GM21737 (cell line): ENCODE measurements around the gene HOXB7.

Source experiments
- ATAC-seq: cut with Tn5 transposase; IDR thresholded peaks from one replicate; pipeline ENCODE4 v1.9.1; 2021; ENCODE audit warnings: mild to moderate bottlenecking, moderate library complexity; ENCODE audit not compliant: unreplicated experiment

HOXB7 gene

DNA sequence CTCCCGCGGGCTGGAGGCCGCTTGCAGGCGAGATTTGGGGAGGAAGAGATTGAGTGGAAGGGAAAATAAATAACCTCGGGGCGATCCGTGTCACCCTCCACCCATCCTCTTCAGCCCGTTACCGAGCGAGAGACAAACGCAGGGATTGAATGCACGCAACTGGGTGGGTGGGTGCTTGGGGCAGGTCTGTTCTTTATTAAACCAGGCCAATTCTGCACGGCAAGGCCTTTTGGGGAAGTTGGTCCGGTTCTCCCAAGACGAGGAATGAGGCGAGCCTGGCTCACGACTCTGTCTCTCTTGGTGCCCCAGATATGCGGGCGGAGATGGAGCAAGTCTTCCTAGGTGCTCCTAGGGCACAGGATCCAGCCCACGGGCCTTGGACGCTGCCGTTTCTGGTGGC, 396 bp upstream of the HOXB7 start:
- no peak for ATAC-seq

DNA sequence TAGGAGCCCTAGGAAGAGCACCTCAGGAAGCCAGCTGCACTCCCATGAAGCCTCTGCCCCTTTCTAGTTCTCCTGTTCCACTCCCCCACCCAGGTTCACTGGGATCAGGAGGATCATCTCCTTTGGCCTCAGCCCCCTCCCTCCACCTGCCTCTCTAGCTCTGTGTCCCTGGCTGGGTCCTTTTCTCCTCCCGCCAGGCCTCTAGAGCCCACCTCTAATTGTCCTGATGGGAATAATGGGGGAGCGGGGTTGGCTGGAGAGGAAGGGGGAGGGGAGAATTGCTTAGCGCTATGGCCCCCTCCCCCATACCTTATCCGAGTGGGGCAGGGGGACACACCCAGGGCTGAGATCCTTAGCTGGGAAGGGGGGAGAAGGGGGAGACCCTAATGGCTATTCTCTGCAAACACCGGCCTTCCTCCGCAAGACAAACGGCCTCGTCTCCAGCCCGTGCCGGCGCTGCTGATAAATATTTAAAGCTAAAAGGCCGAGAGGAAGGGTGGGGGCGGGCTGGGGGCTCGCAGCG, 997 bp downstream of the HOXB7 start:
- ATAC-seq, result no peak

DNA sequence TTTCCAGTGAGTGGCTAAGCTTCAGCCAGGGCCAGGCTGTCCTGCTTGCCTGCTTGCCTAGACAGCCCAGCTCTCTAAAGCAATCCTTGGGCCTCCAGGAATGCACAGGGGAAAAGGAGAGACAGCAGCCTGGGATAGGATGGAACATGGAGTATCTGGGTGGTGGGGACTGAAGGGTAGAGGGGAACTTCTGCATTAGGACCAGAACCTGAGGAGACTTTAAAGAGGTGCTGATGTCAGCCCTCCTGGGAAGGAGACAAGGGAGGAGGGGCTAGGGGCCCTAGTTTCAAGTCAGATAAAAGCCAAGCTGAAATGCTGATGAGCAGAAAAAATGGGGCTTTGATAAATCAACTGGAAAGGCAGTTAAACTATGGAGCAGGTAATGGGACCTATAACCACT, 1.8 kb downstream of the HOXB7 start:
- no peak for ATAC-seq

DNA sequence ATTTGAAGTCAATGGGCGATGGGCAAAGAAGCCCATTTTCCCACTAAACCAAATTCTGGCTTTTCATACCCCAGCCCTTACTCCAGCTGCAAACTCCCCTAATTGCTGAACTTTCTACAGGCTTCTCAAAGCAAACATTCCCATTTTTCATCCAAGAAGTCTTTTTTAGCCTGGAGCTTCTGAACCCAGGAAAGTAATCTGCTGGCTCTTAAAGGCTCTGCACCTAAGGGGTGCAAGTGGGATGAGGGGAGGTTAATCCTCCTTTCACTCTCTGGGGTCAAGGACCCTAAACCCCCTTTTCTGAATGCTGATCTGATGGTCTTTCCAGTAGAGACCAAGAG, 2.4 kb downstream of the HOXB7 start:
- ATAC-seq, result no peak

DNA sequence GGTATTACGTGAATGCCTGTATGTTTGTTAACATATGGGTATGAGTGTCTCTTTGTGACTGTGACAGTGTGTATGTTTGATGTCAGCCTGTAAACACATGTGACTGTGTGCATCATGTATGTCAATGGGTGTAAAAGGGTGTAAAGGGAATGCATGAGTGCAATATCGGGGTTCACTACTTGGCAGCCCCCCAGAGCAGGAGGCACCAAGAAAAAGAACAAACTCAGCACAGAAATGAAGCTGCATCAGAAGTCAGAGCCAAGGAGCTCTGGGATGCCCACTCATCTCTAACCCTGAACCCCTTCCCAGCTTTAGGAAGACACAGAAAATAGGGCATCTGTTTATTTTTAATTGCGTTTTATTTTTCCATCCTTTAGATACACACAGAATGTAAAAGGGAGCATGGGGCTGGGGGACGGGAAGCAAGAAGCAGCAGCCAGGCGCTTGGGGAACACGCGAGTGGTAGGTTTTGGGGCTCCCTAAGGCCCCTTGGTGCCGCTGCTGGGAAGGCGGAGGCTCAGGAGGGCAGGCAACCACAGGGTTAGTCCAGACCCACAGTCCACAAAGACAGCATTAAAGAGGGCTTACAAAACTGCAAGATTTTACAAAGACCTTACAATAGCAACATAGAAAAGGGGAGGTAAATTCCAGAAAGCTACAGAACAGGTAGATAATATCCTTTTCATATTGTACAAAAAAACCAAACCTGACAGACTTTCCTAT, 3.8 kb downstream of the HOXB7 start:
- no peak for ATAC-seq

DNA sequence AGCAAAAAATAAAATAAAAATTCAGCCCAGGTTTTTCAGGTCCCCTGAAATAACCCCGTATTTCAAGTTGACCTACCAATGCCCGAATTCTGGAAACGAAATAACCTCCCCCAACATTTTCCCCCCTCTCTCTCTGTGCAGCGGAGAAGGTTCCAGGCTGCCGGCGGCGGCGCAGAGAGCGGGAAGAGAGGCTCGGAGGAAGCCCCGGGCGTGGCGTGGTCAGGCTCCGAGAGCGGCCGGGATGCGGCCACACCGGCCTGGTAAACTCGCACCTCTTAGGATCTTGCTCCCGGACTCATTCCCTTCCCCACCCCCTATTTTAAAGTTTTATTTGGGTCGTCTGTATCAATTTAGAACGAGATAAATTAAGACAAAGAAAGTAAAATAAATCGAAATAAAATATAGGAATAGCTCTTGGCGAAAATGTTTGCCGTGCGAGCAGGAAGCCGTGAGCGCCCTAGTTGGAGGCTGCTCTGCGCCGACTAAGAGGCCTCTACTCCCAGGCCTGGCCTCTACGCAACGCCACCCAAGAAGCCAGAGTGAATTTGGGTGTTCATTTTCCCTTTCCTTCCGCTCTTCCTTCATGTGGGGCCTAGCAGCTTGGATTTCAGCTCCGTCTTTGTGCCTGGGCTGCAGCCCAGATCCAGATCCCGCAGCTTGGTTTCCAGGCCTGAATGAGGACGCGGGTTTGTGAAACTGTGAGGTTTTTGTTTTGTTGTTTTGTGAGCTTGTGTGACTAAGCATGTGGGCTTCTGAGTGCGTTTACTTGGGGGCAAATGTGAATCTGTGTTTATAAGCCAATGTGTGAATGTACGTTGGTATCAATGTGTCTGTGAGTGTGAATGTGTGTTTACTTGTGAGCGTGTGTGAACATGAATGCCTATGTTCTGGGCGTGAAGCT, 4.6 kb downstream of the HOXB7 start:
- ATAC-seq, result no peak

DNA sequence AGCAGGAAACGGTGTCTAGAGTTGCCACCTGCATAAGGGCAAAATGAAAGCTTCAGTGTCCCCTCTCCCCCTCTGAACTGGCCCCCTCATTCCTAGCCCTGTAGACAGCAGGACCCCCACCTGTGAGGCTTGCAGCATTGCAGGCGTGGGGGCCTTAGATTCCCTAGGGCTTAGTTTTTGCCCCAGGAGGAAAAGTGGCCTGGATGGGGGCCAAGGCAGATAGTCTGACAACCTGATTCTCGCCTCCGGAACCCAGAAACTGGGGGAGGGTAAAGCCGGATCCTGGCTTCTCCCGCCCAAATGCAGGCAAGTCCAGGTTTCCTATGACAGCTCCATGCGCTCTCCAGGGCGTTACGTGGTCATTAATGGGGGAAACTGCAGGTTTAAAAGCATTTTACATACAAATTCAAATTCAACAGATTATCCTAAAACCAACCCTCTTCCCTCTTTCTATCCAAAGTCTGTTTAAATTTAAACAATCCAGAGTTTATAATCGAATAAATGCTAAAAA, 5.4 kb downstream of the HOXB7 start:
- no peak for ATAC-seq

DNA sequence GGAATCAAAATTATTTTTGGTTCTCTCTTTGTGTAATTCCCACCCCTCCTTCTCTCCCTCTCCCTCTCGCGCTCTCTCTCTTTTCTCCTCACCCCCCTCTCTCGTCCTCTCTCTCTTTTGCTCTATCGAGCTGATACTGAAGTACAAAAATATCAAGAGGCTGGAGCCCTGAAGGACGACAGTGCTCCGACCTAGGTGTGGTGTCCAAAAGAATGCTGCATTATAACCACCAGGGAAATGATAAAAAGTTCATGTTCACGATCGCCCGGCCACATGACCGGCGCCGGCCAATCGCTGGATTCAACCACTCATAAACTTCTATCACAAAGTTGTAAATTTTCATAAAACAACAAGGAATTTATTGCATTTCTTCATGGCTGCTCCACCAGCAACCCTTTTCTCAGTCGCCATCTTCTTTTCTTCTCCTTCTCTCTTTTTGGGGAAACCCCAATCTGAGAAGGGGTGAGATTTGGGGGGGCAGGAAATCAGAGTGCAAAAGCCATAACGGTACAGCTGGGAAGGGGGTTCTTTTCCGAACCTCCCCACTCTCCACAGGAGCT, 6.0 kb downstream of the HOXB7 start, which contains the start of gene HOXB6:
HOXB6 (minus strand) TSS at position 217 of the 560 bp plus-strand sequence. CDS start 6,836 bp downstream, outside the sequence.
- ATAC-seq, result no peak

DNA sequence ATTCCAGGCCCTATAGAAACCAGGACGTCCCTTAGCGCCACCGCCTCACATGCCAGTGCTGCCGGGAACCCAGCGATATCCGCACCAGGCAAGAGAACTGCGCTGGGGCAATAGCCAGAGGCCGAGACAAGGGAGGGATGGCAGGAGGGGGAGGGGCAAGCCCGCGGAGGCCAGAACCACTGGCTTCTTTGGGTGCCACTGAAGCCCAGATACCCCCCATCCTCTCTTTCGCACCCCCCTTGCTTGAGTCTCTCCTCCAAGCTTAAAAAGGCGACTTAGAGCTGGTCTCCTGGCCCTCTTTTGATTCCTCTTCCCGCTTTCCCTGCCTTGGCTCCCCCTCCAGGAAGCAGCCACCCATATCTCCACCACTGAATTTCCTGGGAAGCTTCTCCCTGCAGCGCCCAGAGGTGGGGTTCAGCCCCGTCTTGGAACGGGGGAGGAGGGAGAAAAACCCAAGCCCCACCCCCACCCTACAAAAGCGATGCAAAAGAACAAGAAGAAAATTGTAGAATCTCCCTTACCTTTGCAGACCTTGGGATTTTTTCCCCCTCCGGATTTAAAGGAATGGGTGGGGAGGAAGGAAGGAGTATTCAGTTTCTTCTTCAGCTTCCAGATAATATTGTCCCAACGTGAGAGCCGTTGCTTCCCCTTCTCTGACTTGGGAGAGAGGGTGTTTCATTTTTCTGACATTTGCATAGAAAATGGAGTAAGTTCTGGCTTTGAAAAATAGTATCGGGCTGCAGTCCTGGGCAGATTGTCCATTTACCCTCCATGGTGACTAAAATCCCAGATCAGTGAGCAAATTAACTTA, 6.7 kb downstream of the HOXB7 start:
- ATAC-seq, result no peak

DNA sequence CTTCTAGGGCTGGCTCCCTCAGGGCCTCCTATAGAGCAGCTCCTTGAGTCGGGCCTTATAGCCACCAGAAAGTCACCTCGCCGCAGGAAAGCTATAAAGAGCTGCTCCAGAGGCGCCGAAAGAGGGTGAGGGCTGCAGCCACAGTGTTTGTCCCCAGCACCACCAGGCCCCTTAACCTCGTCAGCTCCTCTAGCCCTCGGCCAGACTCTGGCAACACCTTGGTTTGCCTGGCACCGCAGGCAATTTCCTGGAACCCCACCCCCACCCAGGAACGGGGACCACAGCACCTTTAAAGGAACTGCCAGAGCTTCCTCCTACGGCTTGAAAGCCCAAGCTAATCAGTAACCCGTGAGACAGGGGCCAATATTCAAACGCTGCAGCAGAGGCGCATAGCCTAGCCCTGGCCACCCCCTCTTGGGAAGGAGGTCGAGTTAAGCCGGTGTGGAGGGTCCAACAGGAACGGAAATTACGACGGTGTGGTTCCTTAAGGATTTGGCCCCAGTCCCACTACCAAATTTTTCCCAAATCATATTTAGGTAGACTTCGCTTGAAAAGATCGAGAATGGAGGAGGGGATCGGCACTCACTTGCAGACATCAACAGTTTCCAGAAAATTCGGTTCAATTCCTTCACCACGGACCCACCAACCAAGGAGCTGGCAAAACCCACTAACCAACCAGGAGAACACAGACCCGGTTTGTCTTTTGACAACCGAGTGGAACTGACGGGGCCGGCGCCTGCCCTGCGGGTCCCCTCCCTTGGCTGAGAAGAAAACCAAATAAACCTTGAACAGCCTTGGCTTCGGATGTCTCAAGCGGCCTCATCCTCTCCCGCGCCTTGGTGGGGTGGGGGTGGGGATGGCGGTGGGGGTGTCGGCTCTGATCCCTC, 9.0 kb downstream of the HOXB7 start:
- ATAC-seq, result no peak

DNA sequence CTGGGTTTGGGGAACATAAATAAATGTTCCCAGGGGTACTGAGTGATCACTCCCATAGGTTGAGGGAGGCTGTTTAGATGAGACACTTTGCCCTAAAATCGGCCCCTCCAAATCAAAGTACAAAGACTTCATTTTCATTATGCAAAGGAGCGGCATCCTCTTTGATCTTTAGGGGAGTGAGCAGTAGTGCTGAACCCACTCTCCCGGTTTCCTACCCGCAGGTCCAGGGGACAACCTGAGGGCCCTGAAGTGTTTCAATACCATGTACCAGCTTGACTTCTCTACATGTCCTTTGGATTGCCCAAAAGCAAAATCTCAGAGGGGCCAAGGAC, 9.6 kb downstream of the HOXB7 start:
- no peak for ATAC-seq

DNA sequence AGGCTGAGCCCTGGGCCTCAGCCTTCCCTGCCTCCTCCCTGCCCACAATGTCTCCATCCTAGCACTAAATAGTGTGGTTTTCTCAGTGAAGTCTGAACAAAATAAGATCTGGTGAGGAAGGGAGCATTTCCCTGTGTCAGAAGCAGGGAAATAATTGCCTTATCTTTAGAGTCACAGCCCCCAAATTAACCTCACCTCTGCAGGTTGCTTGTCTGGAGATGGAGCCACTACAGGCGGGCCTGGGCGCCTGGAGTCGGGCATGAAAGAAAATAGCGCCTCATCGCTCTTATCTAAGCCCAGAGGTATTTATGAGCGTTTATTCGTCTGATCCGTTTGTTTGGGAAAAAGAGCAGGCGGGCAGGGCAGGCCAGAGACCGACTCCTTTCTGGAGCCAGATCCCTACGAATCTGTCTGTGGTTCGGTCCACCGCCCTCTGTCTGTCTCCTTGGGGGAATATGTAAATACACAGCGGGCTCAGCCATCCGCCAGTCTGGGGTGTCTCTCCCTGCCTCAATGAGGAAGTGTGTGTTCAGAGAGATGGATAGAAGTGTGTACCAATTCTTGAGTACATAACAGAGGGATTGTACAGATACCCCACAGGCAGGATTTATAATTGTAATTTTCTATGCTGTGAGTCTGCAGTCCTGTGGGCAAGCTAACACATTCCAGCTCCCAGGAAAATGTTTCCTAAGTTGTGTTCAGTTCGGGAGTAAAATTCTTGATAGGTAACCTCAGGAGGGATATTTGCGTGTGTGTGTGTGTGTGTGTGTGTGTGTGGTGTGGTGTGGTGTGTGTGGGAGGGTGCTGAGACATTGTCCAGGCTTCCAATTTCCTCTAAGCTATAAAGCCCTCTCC, 10.3 kb downstream of the HOXB7 start:
- ATAC-seq, result no peak

DNA sequence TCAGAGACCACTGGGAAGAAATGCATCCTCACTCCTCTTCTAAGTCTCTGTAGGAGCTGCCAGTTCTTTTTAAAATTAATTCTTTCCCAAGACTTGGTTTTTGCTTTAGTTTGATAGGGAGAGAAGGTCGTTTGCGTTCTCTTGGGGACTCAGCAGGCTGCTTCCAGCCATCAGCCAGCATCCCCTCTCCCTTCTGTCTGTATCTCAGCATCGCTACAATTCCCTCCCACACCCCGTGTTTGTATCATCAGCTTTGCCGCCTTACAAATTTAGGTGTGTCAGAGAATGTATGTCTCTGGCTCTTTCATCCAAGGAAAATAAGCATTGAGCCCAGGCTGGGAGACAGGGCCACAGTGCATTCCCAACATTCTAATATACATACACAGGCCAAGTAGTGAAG, 11.5 kb downstream of the HOXB7 start:
- ATAC-seq, result no peak

DNA sequence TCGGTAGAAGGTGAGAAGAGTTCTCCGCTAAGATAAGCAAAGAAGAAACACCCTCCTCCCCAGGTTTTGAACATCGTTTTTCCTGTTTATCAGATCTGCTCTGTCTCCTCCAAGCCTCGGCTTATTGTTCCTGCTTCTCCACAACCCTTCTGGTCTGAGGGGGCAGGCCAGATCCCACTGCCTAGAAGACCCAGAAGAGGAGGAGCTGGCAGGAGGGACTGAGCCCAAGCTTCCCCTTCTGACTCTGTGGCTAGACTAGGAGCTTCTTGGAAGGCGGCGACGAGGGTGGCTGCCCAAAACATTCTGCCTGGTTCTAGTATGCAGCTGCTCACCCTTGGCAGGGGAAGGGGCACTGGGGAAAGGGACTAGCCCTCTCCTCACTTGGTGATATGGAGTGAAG, 12.1 kb downstream of the HOXB7 start:
- no peak for ATAC-seq

DNA sequence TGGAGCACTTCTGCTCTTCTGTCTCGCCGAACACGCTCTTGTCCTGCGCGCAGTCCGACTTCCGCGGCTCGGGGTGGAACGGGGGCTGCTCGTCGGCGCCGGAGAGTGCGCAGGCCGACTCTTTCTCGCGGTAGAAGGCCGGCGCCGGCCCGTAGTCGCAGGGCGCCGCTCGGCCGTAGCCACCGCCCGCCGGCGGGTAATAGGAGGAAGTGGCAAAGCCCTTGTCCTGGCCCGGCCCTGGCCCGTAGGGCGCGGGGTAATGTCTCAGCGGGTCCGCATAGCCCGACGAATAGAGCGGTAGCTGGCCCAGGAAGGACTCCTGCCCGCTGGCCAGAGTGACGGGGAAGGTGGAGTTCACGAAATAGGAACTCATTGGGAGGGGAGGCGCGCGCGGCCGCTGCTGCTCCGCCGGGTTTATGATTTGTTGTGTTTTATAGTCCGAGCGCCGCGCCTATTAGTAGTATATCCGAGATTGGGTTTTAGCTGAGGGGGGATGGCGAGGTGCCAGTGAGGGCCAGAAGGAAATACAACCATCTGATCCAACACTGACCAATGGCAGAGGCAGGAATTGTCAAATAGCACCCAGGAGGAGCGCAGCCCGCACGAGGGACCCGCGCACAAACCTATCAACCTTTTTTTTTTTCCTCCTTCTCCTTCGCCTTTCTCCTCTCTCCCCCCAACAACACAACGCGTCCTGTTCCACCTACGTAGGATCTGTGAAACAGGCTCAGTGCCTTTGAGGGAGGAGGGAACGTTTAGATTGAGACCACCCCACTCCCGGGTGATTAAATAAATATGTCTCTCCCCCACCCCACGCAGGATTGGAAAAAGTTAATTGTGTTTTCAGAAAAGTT, 12.8 kb downstream of the HOXB7 start:
- ATAC-seq, result no peak

DNA sequence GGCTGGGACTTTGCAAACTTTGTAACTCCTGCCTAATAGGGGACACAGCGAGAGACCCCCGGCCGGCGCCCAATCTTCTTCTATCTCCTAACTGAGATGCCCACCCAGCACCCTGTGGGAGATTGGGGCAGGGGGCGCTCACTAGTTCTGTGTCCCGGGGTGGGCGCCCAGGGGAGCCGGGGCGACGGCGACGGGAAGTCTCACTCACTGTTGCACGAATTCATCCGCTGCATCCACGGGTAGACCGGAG, 13.4 kb downstream of the HOXB7 start:
- ATAC-seq, result no peak

DNA sequence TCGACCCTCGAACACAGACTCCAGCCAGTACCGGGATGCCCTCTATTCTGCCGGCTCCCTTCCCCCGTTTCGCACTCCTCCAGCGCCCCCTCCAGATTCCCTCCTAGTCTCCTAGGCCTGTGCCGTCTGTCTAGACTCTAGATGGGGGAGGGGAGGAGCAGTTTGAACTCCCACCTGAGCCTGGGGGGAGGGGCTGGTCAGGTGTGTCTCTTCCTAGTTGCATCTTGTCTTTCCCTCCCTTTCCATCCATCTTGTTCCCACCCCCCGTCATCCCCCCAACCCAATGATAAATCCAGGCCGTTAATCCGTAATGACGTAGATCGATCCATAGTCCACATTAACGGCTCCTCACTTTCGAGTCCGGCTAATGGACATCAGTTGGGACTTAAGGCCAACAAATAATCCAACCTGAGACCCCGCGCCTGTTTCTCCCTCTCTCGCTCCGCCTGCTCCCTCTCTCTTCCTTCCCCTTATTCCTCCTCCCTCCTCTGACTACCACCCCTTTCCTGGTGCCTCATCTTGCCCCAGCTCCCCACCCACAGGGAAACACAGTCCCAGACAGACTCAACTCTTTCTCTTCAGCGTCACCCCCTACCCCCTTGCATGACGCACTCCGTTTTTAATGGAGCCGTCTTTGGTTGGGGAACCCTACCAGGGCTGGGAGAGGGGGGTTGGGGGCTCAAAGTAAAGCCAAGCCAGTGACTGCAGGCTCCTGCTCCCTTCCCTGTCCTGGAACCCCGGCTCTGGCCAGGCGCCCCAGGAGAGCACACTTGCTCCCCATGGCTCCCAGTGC, 13.9 kb downstream of the HOXB7 start:
- no peak for ATAC-seq
